Thyroid gland (tissue), 4 donors: Measurements from ENCODE around the gene IL19. TPM values are rescaled to one million over a fixed set of nuclear protein-coding genes. Genes with fewer than 3 reads are reported as not detected.

Source experiments
- DNase-seq, 2 donors: peaks; one replicate each; pipeline ENCODE4 v3.0.0-alpha.2; 2019
- H3K27ac ChIP-seq, 3 donors: fragments of 200-600 bp; sonication (generic); 1 replicate in 2 of 3; 2 replicates in 1 of 3; pipeline ENCODE4 v1.5.1; 2016 to 2019; ENCODE audit warnings: mild to moderate bottlenecking in 1 of 3, moderate library complexity in 1 of 3
- H3K27me3 ChIP-seq: fragments of 200-600 bp; sonication (generic); one replicate; pipeline ENCODE4 v1.5.1; 2019
- H3K36me3 ChIP-seq, 2 donors: fragments of 200-600 bp; sonication (generic); one replicate each; pipeline ENCODE4 v1.5.1; 2016 to 2019
- H3K4me1 ChIP-seq, 2 donors: fragments of 200-600 bp; sonication (generic); one replicate each; pipeline ENCODE4 v1.5.1; 2017 to 2019
- H3K4me3 ChIP-seq, 3 donors: fragments of 200-600 bp; sonication (generic); replicated peaks in 1 of 3; 1 replicate in 2 of 3; 2 replicates in 1 of 3; pipeline ENCODE4 v1.5.1; 2016; ENCODE audit warnings: mild to moderate bottlenecking in 1 of 3
- H3K9me3 ChIP-seq: fragments of 200-600 bp; sonication (generic); one replicate; pipeline ENCODE4 v1.5.1; 2017
- POLR2A ChIP-seq, 2 donors: fragments of 450-650 bp; IDR thresholded peaks; one replicate each; pipeline ENCODE4 v1.6.1; 2017; ENCODE audit warnings: antibody characterized with exemption in 2 of 2, mild to moderate bottlenecking in 2 of 2, moderate library complexity in 1 of 2
- whole genome bisulfite sequencing, 2 donors: methylation state at CpG; one replicate each; pipeline ENCODE4 v1.1.5; 2017; 5-methylcytosine and 5-hydroxymethylcytosine counted together
- intact Hi-C: fragments of 100-400 bp; cut with DNase I; formaldehyde crosslinking; loops from one replicate; pipeline ENCODE4 v1.15.1; 2023
- total RNA-seq, 4 donors: library from RNA; depleted of rRNA; stranded (reverse); fragments of >200 nt; gene quantifications; one replicate each; pipeline ENCODE4 v1.2.3, GENCODE V29; 2016
- TF ChIP-seq, protein P1 (sequence below), 6 experiments: fragments of 200-600 bp in 3 of 6; fragments of 450-650 bp in 3 of 6; sonication (generic) in 3 of 6; IDR thresholded peaks; one replicate each; pipeline ENCODE4 v1.5.1; 2016 to 2019; ENCODE audit warnings: antibody characterized with exemption in 6 of 6, mild to moderate bottlenecking in 2 of 6, inconsistent platforms in 1 of 6, moderate library complexity in 1 of 6

IL19 gene
- total RNA-seq, 4 donors from 2014 or later = not detected

GRCh38 chr1:206855859-206856258 lies 85.3 kb downstream of the IL19 start:
- intact Hi-C loops = no loop called here
- Histone ChIP-seq H3K27ac (no peak overlapping the region), H3K4me1 (peaks cover 0 to 8% of the 10 kb centered on the region in 2 donors), H3K27me3 (no peaks in the 10 kb centered on the region), H3K9me3 (no peaks in the 10 kb centered on the region), H3K36me3 (no peaks in the 10 kb centered on the region), H3K4me3 (no peak overlapping the region)
- no peak for DNase-seq
- no peak for TF ChIP-seq POLR2A (IDR thresholded peaks at IDR 0.05)
- TF ChIP-seq, protein P1, sequence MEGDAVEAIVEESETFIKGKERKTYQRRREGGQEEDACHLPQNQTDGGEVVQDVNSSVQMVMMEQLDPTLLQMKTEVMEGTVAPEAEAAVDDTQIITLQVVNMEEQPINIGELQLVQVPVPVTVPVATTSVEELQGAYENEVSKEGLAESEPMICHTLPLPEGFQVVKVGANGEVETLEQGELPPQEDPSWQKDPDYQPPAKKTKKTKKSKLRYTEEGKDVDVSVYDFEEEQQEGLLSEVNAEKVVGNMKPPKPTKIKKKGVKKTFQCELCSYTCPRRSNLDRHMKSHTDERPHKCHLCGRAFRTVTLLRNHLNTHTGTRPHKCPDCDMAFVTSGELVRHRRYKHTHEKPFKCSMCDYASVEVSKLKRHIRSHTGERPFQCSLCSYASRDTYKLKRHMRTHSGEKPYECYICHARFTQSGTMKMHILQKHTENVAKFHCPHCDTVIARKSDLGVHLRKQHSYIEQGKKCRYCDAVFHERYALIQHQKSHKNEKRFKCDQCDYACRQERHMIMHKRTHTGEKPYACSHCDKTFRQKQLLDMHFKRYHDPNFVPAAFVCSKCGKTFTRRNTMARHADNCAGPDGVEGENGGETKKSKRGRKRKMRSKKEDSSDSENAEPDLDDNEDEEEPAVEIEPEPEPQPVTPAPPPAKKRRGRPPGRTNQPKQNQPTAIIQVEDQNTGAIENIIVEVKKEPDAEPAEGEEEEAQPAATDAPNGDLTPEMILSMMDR (IDR thresholded peaks at IDR 0.05) = no peak
- 81 to 82% methylated on average over 2 of the region's 2 CpGs for WGBS, 2 donors

- no peak overlapping the region for H3K4me3 ChIP-seq
- WGBS, 2 donors = 93 to 96% methylated on average over 5 of the region's 5 CpGs
- H3K36me3 ChIP-seq = no peaks in the 10 kb centered on the region
- no peaks in the 10 kb centered on the region for H3K27me3 ChIP-seq
- H3K4me1 ChIP-seq = peaks cover 0 to 8% of the 10 kb centered on the region in 2 donors
- intact Hi-C loops = no loop called here
- no peak for DNase-seq
- no peaks in the 10 kb centered on the region for H3K9me3 ChIP-seq
- no peak overlapping the region for H3K27ac ChIP-seq
- no peak for TF ChIP-seq POLR2A (IDR thresholded peaks at IDR 0.05)
- TF ChIP-seq, protein P1 (IDR thresholded peaks at IDR 0.05) = no peak
Measured at GRCh38 chr1:206856674-206857464, 86.3 kb downstream of the IL19 start.

- H3K27me3 ChIP-seq = no peaks in the 10 kb centered on the region
- no peaks in the 10 kb centered on the region for H3K9me3 ChIP-seq
- peaks cover 0 to 7% of the 10 kb centered on the region in 2 donors for H3K4me1 ChIP-seq
- no peak for TF ChIP-seq POLR2A (IDR thresholded peaks at IDR 0.05)
- TF ChIP-seq, protein P1 (IDR thresholded peaks at IDR 0.05) = no peak
- intact Hi-C loops = no loop called here
- 71 to 80% methylated on average over 5 of the region's 5 CpGs for WGBS, 2 donors
- no peak overlapping the region for H3K4me3 ChIP-seq
- no peak for DNase-seq
- H3K36me3 ChIP-seq = no peaks in the 10 kb centered on the region
- no peak overlapping the region for H3K27ac ChIP-seq
Measured at GRCh38 chr1:206859082-206859521, 88.5 kb downstream of the IL19 start.

DNA sequence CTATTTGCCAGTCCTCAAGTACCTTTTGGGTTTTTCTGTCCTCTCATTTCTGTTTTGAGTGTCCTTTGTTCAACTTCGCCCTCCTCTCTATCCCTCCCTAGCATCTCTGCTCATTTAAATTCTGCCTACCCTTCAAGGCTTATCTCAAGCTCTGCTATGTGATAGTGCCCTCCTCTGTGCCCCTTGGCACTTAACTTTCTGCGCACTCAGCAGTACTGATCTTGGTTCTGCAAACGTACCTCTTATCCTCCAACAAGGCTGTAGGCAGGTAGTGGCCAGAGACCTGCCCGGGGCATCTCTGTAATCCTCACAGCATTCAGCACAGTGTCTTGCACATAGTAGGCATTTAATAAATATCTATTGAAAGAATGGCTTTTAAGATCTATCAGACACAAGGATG lies 89.6 kb downstream of the IL19 start:
- no peak for DNase-seq
- Histone ChIP-seq H3K4me3 (no peak overlapping the region), H3K27me3 (no peaks in the 10 kb centered on the region), H3K4me1 (peaks cover 0 to 2% of the 10 kb centered on the region in 2 donors), H3K9me3 (no peaks in the 10 kb centered on the region), H3K27ac (no peak overlapping the region), H3K36me3 (no peaks in the 10 kb centered on the region)
- 86 to 94% methylated on average over 4 of the region's 4 CpGs for WGBS, 2 donors
- TF ChIP-seq, protein P1 (IDR thresholded peaks at IDR 0.05) = no peak
- TF ChIP-seq POLR2A (IDR thresholded peaks at IDR 0.05) = no peak
- intact Hi-C loops = loop anchor here (5.0 kb wide), 1 partner anchor 52 kb away; no protein-coding TSS in a partner anchor

- no peaks in the 10 kb centered on the region for H3K36me3 ChIP-seq
- no peak for TF ChIP-seq POLR2A (IDR thresholded peaks at IDR 0.05)
- TF ChIP-seq, protein P1 (IDR thresholded peaks at IDR 0.05) = no peak
- no peaks in the 10 kb centered on the region for H3K9me3 ChIP-seq
- DNase-seq = no peak
- H3K4me1 ChIP-seq = peaks cover 0 to 4% of the 10 kb centered on the region in 2 donors
- intact Hi-C loops = loop anchor here (5.0 kb wide), 1 partner anchor 49 kb away; no protein-coding TSS in a partner anchor
- H3K4me3 ChIP-seq = no peak overlapping the region
- H3K27me3 ChIP-seq = no peaks in the 10 kb centered on the region
- H3K27ac ChIP-seq = no peak overlapping the region
- WGBS, 2 donors = 58 to 68% methylated on average over 1 of the region's 1 CpG
Measured at GRCh38 chr1:206863266-206863665, 92.7 kb downstream of the IL19 start.
